BJ (cell line): ENCODE results near the gene MED26. TPM values are rescaled to one million over a fixed set of nuclear protein-coding genes. Genes with fewer than 3 reads are reported as not detected.

ENCODE experiments used
- CTCF ChIA-PET: fragments of 350-600 bp; formaldehyde crosslinking; extraction: SDS; loops from one replicate; lab custom pipeline; 2021; ENCODE audit warnings: antibody characterized with exemption, inconsistent platforms; lab: Yijun Ruan, JAX
- POLR2A ChIA-PET: fragments of 300-600 bp; sonication (Branson Sonifier 250); formaldehyde crosslinking; extraction: SDS; loops from one replicate; lab custom pipeline; 2021; ENCODE audit warnings: antibody characterized with exemption; lab: Charles Lee
- DNase-seq: peaks from one replicate; pipeline ENCODE4 v3.0.0-alpha.2; 2011; ENCODE audit warnings: low read depth
- H3K27me3 ChIP-seq: 2 replicates; pipeline ENCODE4 v1.6.0; 2011; ENCODE audit warnings: low read length; ENCODE audit not compliant: control insufficient read depth, insufficient read depth
- H3K36me3 ChIP-seq: 2 replicates; pipeline ENCODE4 v1.5.1; 2011; ENCODE audit warnings: low read length; ENCODE audit not compliant: control insufficient read depth, insufficient read depth
- H3K4me3 ChIP-seq: 2 replicates; pipeline ENCODE4 v1.5.1; 2011; ENCODE audit warnings: low read depth, mild to moderate bottlenecking, control low read depth, low read length
- polyA plus RNA-seq: library from polyadenylated mRNA; depleted of rRNA; stranded (reverse); fragments of >200 nt; gene quantifications from 2 replicates; pipeline ENCODE4 v1.2.3, GENCODE V29; 2011
- TF ChIP-seq, protein P1 (sequence below): IDR thresholded peaks from 2 replicates; pipeline ENCODE4 v1.5.1; 2011; ENCODE audit warnings: low read depth, mild to moderate bottlenecking, control low read depth, inconsistent platforms, low read length, moderate library complexity; ENCODE audit not compliant: insufficient read depth

Gene MED26
- polyA plus RNA-seq, 1 experiment = 3.9 TPM

DNA sequence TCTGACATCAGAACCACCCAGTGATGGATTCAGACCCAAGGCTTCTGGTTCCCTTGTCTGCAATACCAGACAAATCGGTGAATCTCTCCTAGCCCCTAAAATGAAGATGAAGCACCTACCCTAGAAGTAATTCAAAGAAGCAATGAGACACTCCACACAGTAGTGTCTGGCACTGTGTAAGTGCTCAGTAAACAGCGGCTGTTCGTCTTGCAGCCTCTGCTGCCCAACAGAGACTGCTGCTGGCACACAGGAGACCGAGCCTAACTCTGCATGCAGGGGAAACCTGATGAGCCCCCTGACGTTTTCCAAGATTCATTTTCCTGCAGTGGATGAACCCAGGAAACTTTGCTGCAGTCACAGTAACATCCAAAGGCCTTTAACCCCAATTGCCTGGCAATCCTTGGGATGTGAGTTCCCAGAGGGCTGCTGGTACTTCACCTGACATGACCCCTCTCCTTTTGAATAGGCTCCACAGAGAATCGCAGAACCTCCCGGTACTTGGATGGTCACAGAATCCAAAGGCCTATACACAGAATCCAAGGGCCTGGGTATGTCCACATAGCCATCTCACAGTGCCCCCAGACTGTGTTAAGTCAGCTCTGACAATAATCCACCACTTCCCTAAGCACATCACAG, 6.7 kb downstream of the MED26 start:
- Histone ChIP-seq H3K4me3 (no peak overlapping the region), H3K27me3 (no peaks in the 10 kb centered on the region), H3K36me3 (peaks cover 2% of the 10 kb centered on the region; the same call in 1 of the 2 replicates)
- no peak for DNase-seq
- TF ChIP-seq, protein P1, sequence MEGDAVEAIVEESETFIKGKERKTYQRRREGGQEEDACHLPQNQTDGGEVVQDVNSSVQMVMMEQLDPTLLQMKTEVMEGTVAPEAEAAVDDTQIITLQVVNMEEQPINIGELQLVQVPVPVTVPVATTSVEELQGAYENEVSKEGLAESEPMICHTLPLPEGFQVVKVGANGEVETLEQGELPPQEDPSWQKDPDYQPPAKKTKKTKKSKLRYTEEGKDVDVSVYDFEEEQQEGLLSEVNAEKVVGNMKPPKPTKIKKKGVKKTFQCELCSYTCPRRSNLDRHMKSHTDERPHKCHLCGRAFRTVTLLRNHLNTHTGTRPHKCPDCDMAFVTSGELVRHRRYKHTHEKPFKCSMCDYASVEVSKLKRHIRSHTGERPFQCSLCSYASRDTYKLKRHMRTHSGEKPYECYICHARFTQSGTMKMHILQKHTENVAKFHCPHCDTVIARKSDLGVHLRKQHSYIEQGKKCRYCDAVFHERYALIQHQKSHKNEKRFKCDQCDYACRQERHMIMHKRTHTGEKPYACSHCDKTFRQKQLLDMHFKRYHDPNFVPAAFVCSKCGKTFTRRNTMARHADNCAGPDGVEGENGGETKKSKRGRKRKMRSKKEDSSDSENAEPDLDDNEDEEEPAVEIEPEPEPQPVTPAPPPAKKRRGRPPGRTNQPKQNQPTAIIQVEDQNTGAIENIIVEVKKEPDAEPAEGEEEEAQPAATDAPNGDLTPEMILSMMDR = no peak
- ChIA-PET CTCF (no interaction called here), POLR2A (no interaction called here)

DNA sequence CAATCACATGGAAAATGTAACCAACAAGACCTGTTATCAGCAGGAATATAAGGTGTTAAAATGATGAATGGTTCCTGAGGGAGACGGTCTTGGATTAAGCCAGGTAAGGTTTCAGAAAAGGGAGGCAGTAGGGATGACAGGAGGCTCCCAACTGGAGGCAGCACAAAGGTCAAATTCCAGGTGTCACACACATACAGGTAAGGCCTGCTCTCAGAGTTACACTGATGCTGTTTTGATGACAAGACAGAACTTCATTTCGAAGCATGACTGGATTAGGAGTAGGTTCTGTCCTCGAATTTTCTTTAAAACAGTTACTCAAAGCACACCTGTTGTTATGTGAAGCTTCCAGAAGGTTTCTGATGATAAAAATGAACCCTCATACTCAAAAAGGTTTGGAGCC, 7.4 kb downstream of the MED26 start:
- no peak overlapping the region for H3K4me3 ChIP-seq
- TF ChIP-seq, protein P1 = no peak
- ChIA-PET CTCF (no interaction called here), POLR2A (no interaction called here)
- no peak for DNase-seq
- H3K27me3 ChIP-seq = no peaks in the 10 kb centered on the region
- H3K36me3 ChIP-seq = peaks cover 2% of the 10 kb centered on the region; the same call in 1 of the 2 replicates

DNA sequence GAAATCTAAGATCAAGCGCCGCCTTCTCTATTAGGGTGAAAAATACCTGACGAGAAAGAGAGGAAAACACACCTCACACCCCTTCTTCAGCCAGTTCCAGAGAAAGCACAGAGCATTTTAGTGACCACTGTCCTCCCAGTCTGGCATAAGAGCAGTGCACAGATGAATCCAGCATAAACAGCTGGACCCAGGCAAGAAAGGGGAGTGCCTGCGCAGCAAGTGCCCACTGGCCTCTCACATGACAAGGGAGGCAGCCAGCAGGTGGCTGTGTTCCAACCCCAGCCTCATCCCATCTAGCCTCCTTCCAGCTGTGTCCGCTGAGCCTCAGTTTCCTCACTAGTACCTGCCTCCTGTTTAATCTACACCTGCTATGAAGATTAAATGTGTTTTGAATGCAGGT, 8.0 kb downstream of the MED26 start:
- H3K36me3 ChIP-seq = peaks cover 2% of the 10 kb centered on the region; the same call in 1 of the 2 replicates
- no peaks in the 10 kb centered on the region for H3K27me3 ChIP-seq
- H3K4me3 ChIP-seq = no peak overlapping the region
- ChIA-PET CTCF (no interaction called here), POLR2A (no interaction called here)
- TF ChIP-seq, protein P1 = no peak
- DNase-seq = no peak

DNA sequence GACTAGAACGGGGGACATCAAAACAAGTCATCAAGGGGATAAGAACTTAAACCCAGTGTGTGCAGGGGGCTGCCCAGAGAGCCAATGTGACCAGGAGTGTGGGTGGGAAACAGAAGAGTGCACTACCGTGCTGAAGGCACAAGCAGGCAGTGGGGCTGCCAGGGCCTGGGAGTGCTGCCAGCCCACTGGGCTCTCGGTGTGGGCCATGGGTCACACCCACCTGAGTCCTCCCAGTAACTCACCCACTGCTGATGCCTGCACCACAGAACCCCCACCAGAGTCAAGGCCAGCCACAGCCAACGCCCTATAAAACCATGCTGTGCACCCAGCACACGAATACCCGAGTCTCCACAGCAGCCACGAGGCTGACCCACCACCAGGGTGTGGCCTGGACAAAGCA, 8.5 kb downstream of the MED26 start:
- no peak overlapping the region for H3K4me3 ChIP-seq
- H3K27me3 ChIP-seq = no peaks in the 10 kb centered on the region
- CTCF ChIA-PET = no interaction called here
- TF ChIP-seq, protein P1 = no peak
- H3K36me3 ChIP-seq = peaks cover 2% of the 10 kb centered on the region; the same call in 1 of the 2 replicates
- no peak for DNase-seq
- POLR2A ChIA-PET = no interaction called here

DNA sequence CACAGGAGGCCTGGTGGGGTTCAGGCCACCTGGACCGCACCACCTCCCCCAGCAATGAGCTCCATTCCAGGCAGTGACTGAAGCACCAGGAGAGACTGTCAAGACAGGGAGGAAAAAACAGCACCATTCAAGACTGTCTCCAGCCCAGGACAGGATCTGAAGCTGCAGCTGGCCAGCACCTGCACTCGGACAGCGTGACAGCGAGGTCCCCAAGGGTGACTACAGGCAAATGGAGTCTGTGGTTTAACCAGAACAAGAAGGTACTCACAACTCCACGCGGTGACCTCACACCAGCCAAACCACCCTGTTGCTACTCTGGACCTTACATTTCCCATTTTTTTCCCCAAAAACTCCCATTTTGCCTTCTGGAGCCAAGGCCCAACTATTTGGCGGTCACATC, 9.8 kb downstream of the MED26 start:
- Histone ChIP-seq H3K36me3 (no peaks in the 10 kb centered on the region; the same call in 1 of the 2 replicates), H3K27me3 (no peaks in the 10 kb centered on the region), H3K4me3 (no peak overlapping the region)
- ChIA-PET CTCF (no interaction called here), POLR2A (no interaction called here)
- no peak for DNase-seq
- TF ChIP-seq, protein P1 = no peak
